ENCODE measurements around the gene DCTN2. TPM values are rescaled to one million over a fixed set of nuclear protein-coding genes. Genes with fewer than 3 reads are reported as not detected.

The DCTN2 gene
- total and polyA plus RNA-seq, 2 experiments from 2014 or later: 144 to 202 TPM

DNA sequence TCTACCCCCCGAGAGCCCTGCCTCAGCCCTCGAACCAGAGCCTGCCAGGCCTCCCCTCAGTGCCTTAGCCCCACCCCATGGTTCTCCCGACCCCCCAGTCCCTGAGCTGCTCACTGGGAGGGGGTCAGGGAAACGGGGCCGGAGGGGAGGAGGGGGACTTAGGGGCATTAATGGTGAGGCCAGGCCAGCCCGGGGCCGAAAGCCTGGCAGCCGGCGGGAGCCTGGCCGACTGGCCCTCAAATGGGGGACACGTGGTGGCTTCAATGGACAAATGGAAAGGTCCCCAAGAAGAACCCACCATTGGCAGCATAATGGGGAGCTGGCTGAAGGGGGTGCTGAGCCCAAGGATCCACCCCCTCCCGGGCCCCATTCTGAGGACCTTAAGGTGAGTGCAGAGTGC is 18.8 kb downstream of the DCTN2 start:
- no peak overlapping the region for H3K4me3 ChIP-seq
- peaks cover 50% of the 10 kb centered on the region for H3F3A ChIP-seq (ENCODE audit: insufficient read depth)
- H3K79me2 ChIP-seq (ENCODE audit: insufficient read depth): peaks cover 58% of the 10 kb centered on the region
- in situ Hi-C loops (cut with MboI): no loop called here
- peaks cover 57% of the 10 kb centered on the region for H3K36me3 ChIP-seq (ENCODE audit: low read depth)
- no peak for DNase-seq
- H3K4me1 ChIP-seq (ENCODE audit: insufficient read depth): peaks cover 8% of the 10 kb centered on the region
- H3K27me3 ChIP-seq (replicated peaks; ENCODE audit: insufficient read depth): no peaks in the 10 kb centered on the region
- H3K27ac ChIP-seq: no peak overlapping the region
- no peak overlapping the region for H3K9ac ChIP-seq
- no peaks in the 10 kb centered on the region for H4K20me1 ChIP-seq (ENCODE audit: insufficient read depth)
- WGBS, 2 experiments (ENCODE audit: low coverage in 1 of 2, low lambda C conversion rate in 2 of 2, missing lambda C conversion rate in 2 of 2): 90 to 98% methylated on average over 7 to 12 of the region's 12 CpGs
- no peak overlapping the region for H3K4me2 ChIP-seq (ENCODE audit: unreplicated experiment)
- no peak for TF ChIP-seq EZH2 (IDR thresholded peaks at IDR 0.05; ENCODE audit: insufficient read depth, poor library complexity, severe bottlenecking)
- no peak for TF ChIP-seq EZH2phosphoT487 (IDR thresholded peaks at IDR 0.05; ENCODE audit: insufficient read depth, low read depth)
- H3K9me2 ChIP-seq (ENCODE audit: insufficient read depth): no peaks in the 10 kb centered on the region
- no peak overlapping the region for H2AFZ ChIP-seq
- H3K9me3 ChIP-seq (ENCODE audit: low read depth): no peaks in the 10 kb centered on the region

DNA sequence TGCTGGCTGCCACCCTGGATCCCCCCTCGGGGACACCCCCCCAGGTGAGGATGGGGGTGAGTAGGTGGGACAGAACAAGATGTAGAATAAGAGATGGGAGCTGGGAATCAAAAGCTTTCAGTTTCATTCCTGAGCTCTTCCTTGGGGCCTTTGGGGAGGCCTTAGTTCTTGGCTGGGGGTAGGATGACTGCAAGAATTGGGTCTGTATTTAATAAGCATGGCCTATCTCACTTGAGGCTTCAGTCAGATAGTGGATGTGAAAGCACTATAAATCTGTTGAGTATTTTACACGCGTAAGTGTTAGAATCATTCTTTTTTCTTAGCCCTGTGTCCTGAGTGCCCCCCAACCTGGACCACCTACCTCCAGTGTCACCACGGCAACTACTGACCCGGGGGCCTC is 19.8 kb downstream of the DCTN2 start:
- Histone ChIP-seq H3K4me3 (no peak overlapping the region), H3K79me2 (ENCODE audit: insufficient read depth) (peaks cover 59% of the 10 kb centered on the region), H4K20me1 (ENCODE audit: insufficient read depth) (no peaks in the 10 kb centered on the region), H3K36me3 (ENCODE audit: low read depth) (peaks cover 47% of the 10 kb centered on the region), H3K4me1 (ENCODE audit: insufficient read depth) (peaks cover 9% of the 10 kb centered on the region), H2AFZ (no peak overlapping the region), H3F3A (ENCODE audit: insufficient read depth) (peaks cover 45% of the 10 kb centered on the region), H3K9ac (no peak overlapping the region), H3K9me3 (ENCODE audit: low read depth) (no peaks in the 10 kb centered on the region), H3K27ac (no peak overlapping the region), H3K4me2 (ENCODE audit: unreplicated experiment) (no peak overlapping the region), H3K27me3 (replicated peaks; ENCODE audit: insufficient read depth) (no peaks in the 10 kb centered on the region), H3K9me2 (ENCODE audit: insufficient read depth) (no peaks in the 10 kb centered on the region)
- in situ Hi-C loops (cut with MboI): no loop called here
- 60% methylated on average over 5 of the region's 5 CpGs for WGBS, 2 experiments (ENCODE audit: low coverage in 1 of 2, low lambda C conversion rate in 2 of 2, missing lambda C conversion rate in 2 of 2)
- no peak for DNase-seq
- TF ChIP-seq EZH2 (IDR thresholded peaks at IDR 0.05; ENCODE audit: insufficient read depth, poor library complexity, severe bottlenecking): no peak
- no peak for TF ChIP-seq EZH2phosphoT487 (IDR thresholded peaks at IDR 0.05; ENCODE audit: insufficient read depth, low read depth)

DNA sequence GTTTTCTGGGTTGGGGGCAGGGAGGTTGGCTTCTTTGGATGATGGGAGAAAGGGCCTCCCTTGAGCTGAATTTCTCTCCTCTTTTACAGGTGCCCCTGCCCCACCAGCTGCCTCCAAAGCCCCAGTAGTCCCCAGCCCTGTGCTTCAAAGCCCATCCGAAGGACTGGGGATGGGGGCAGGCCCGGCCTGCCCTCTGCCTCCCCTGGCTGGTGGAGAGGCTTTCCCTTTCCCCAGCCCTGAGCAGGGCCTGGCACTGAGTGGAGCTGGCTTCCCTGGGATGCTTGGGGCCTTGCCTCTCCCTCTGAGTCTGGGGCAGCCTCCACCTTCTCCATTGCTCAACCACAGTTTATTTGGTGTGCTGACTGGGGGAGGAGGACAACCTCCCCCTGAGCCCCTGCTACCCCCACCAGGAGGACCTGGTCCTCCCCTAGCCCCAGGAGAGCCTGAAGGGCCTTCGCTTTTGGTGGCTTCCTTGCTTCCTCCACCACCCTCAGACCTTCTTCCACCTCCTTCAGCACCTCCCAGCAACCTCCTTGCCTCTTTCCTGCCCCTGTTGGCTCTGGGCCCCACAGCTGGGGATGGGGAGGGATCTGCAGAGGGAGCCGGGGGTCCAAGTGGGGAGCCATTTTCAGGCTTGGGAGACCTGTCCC is 20.4 kb downstream of the DCTN2 start:
- no peak for DNase-seq
- H3K79me2 ChIP-seq (ENCODE audit: insufficient read depth): peaks cover 59% of the 10 kb centered on the region
- H3K4me1 ChIP-seq (ENCODE audit: insufficient read depth): peaks cover 14% of the 10 kb centered on the region
- peaks cover 49% of the 10 kb centered on the region for H3F3A ChIP-seq (ENCODE audit: insufficient read depth)
- no peaks in the 10 kb centered on the region for H4K20me1 ChIP-seq (ENCODE audit: insufficient read depth)
- H3K36me3 ChIP-seq (ENCODE audit: low read depth): peaks cover 42% of the 10 kb centered on the region
- no peak overlapping the region for H3K4me2 ChIP-seq (ENCODE audit: unreplicated experiment)
- 70 to 72% methylated on average over 4 of the region's 4 CpGs for WGBS, 2 experiments (ENCODE audit: low coverage in 1 of 2, low lambda C conversion rate in 2 of 2, missing lambda C conversion rate in 2 of 2)
- in situ Hi-C loops (cut with MboI): no loop called here
- no peaks in the 10 kb centered on the region for H3K27me3 ChIP-seq (replicated peaks; ENCODE audit: insufficient read depth)
- H3K9me2 ChIP-seq (ENCODE audit: insufficient read depth): no peaks in the 10 kb centered on the region
- H3K4me3 ChIP-seq: no peak overlapping the region
- H3K9me3 ChIP-seq (ENCODE audit: low read depth): no peaks in the 10 kb centered on the region
- no peak overlapping the region for H3K27ac ChIP-seq
- TF ChIP-seq EZH2 (IDR thresholded peaks at IDR 0.05; ENCODE audit: insufficient read depth, poor library complexity, severe bottlenecking): no peak
- no peak overlapping the region for H2AFZ ChIP-seq
- no peak overlapping the region for H3K9ac ChIP-seq

DNA sequence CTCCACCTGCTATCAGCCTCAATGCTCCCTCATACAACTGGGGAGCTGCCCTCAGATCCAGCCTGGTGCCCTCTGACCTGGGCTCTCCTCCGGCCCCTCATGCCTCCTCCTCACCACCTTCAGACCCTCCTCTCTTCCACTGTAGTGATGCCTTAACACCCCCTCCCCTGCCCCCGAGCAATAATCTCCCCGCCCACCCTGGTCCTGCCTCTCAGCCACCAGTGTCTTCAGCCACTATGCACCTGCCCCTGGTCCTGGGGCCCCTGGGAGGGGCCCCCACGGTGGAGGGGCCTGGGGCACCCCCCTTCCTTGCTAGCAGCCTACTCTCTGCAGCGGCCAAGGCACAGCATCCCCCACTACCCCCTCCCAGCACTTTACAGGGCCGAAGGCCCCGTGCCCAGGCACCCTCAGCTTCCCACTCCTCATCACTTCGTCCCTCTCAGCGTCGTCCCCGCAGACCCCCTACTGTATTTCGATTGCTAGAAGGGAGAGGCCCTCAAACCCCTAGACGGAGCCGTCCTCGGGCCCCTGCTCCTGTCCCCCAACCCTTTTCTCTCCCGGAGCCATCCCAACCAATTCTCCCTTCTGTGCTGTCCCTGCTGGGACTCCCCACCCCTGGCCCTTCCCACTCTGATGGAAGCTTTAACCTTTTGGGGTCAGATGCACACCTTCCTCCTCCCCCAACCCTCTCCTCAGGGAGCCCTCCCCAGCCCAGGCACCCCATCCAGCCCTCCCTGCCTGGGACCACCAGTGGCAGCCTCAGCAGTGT is 21.2 kb downstream of the DCTN2 start:
- TF ChIP-seq EZH2 (IDR thresholded peaks at IDR 0.05; ENCODE audit: insufficient read depth, poor library complexity, severe bottlenecking): no peak
- no peak for TF ChIP-seq EZH2phosphoT487 (IDR thresholded peaks at IDR 0.05; ENCODE audit: insufficient read depth, low read depth)
- Histone ChIP-seq H3K9ac (no peak overlapping the region), H2AFZ (no peak overlapping the region), H4K20me1 (ENCODE audit: insufficient read depth) (no peaks in the 10 kb centered on the region), H3K9me3 (ENCODE audit: low read depth) (no peaks in the 10 kb centered on the region), H3K4me2 (ENCODE audit: unreplicated experiment) (no peak overlapping the region), H3K9me2 (ENCODE audit: insufficient read depth) (no peaks in the 10 kb centered on the region), H3K4me1 (ENCODE audit: insufficient read depth) (peaks cover 22% of the 10 kb centered on the region), H3K79me2 (ENCODE audit: insufficient read depth) (peaks cover 59% of the 10 kb centered on the region), H3K27ac (no peak overlapping the region), H3K36me3 (ENCODE audit: low read depth) (peaks cover 33% of the 10 kb centered on the region), H3K4me3 (no peak overlapping the region), H3F3A (ENCODE audit: insufficient read depth) (peaks cover 49% of the 10 kb centered on the region), H3K27me3 (replicated peaks; ENCODE audit: insufficient read depth) (no peaks in the 10 kb centered on the region)
- no peak for DNase-seq
- 73 to 76% methylated on average over 13 to 16 of the region's 16 CpGs for WGBS, 2 experiments (ENCODE audit: low coverage in 1 of 2, low lambda C conversion rate in 2 of 2, missing lambda C conversion rate in 2 of 2)
- in situ Hi-C loops (cut with MboI): no loop called here
